Measurements from ENCODE around the gene ALDH1L1.

GRCh38 chr3:126207166-126207565 lies 26.8 kb upstream of the ALDH1L1 start:
- TF ChIP-seq, protein P1, sequence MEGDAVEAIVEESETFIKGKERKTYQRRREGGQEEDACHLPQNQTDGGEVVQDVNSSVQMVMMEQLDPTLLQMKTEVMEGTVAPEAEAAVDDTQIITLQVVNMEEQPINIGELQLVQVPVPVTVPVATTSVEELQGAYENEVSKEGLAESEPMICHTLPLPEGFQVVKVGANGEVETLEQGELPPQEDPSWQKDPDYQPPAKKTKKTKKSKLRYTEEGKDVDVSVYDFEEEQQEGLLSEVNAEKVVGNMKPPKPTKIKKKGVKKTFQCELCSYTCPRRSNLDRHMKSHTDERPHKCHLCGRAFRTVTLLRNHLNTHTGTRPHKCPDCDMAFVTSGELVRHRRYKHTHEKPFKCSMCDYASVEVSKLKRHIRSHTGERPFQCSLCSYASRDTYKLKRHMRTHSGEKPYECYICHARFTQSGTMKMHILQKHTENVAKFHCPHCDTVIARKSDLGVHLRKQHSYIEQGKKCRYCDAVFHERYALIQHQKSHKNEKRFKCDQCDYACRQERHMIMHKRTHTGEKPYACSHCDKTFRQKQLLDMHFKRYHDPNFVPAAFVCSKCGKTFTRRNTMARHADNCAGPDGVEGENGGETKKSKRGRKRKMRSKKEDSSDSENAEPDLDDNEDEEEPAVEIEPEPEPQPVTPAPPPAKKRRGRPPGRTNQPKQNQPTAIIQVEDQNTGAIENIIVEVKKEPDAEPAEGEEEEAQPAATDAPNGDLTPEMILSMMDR (conservative IDR thresholded peaks at IDR 0.05 in 1 of 2, IDR thresholded peaks at IDR 0.05 in 1 of 2; ENCODE audit: extremely low read depth in 1 of 2, insufficient read depth in 1 of 2, low read depth in 1 of 2, low read length in 2 of 2) = no peak
- no peak for TF ChIP-seq EZH2 (IDR thresholded peaks at IDR 0.05; ENCODE audit: borderline replicate concordance, low read length)
